ENCODE results near the gene ZNF688.

Gene ZNF688

GRCh38 chr16:30557957-30558788, 13.3 kb downstream of the ZNF688 start, which contains the start of gene ZNF764:
Gene ZNF764 (minus strand): TSS chr16:30558374. CDS start chr16:30558182, 192 bp downstream.
- no peaks in the 10 kb centered on the region for H3K27me3 ChIP-seq (ENCODE audit: insufficient read depth, poor library complexity, severe bottlenecking)
- H3K4me1 ChIP-seq (ENCODE audit: insufficient read depth, poor library complexity, severe bottlenecking) = no peaks in the 10 kb centered on the region
- ATAC-seq (ENCODE audit: low read depth) = peak; percentile 98
- H3K27ac ChIP-seq (ENCODE audit: poor library complexity, severe bottlenecking) = peak within 1 kb of the TSS; percentile 42
- no peak for TF ChIP-seq CTCF (IDR thresholded peaks at IDR 0.05; ENCODE audit: poor library complexity, severe bottlenecking)
- H3K4me3 ChIP-seq (ENCODE audit: severe bottlenecking) = peak within 1 kb of the TSS; percentile 68
- H3K9me3 ChIP-seq (ENCODE audit: severe bottlenecking) = no peaks in the 10 kb centered on the region
- peaks cover 26% of the 10 kb centered on the region for H3K36me3 ChIP-seq (ENCODE audit: low read depth)
- peak; percentile 98 for DNase-seq (ENCODE audit: low spot score)

DNA sequence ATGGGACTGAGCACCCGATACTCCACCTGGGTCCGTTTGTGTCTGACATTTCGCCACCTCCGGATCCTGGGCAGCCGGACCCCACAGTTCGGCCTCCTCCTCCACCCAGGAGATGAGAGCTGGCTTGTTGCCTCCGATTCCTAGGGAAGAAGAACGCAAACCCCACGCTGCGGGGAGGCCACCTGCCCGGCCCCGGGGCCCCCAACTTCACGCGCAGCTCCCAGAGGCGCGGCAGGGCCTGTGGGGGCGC, 13.9 kb downstream of the ZNF688 start:
- DNase-seq (ENCODE audit: low spot score) = no peak
- no peaks in the 10 kb centered on the region for H3K9me3 ChIP-seq (ENCODE audit: severe bottlenecking)
- peaks cover 26% of the 10 kb centered on the region for H3K36me3 ChIP-seq (ENCODE audit: low read depth)
- no peak for TF ChIP-seq CTCF (IDR thresholded peaks at IDR 0.05; ENCODE audit: poor library complexity, severe bottlenecking)
- peak overlapping the region; percentile 68 for H3K4me3 ChIP-seq (ENCODE audit: severe bottlenecking)
- ATAC-seq (ENCODE audit: low read depth) = no peak; the same call in 1 of the 3 replicates
- H3K27me3 ChIP-seq (ENCODE audit: insufficient read depth, poor library complexity, severe bottlenecking) = no peaks in the 10 kb centered on the region
- H3K27ac ChIP-seq (ENCODE audit: poor library complexity, severe bottlenecking) = peak overlapping the region; percentile 42
- H3K4me1 ChIP-seq (ENCODE audit: insufficient read depth, poor library complexity, severe bottlenecking) = no peaks in the 10 kb centered on the region

DNA sequence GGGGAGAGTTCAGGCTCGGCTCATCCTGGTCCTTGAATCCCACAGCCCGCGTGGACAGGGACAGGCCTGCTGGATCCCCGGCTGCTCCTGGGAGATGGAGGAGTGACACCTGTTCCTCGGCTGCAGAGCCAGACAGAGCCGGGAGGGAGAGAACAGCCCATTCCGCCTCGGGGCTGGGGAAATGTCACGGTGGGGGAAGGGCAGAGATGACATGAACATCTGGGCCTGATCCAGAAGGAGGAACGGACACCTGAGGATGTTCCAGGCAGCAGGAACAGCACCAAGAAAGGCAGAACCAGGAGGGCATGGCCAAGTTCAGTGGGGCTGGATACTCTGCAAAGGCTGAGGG, 15.4 kb downstream of the ZNF688 start:
- H3K27ac ChIP-seq (ENCODE audit: poor library complexity, severe bottlenecking) = no peak overlapping the region
- no peak overlapping the region for H3K4me3 ChIP-seq (ENCODE audit: severe bottlenecking)
- H3K4me1 ChIP-seq (ENCODE audit: insufficient read depth, poor library complexity, severe bottlenecking) = no peaks in the 10 kb centered on the region
- DNase-seq (ENCODE audit: low spot score) = no peak
- H3K9me3 ChIP-seq (ENCODE audit: severe bottlenecking) = no peaks in the 10 kb centered on the region
- peaks cover 26% of the 10 kb centered on the region for H3K36me3 ChIP-seq (ENCODE audit: low read depth)
- no peak for TF ChIP-seq CTCF (IDR thresholded peaks at IDR 0.05; ENCODE audit: poor library complexity, severe bottlenecking)
- no peak for ATAC-seq (ENCODE audit: low read depth)
- no peaks in the 10 kb centered on the region for H3K27me3 ChIP-seq (ENCODE audit: insufficient read depth, poor library complexity, severe bottlenecking)

- Histone ChIP-seq H3K27me3 (ENCODE audit: insufficient read depth, poor library complexity, severe bottlenecking) (no peaks in the 10 kb centered on the region), H3K4me3 (ENCODE audit: severe bottlenecking) (no peak overlapping the region), H3K4me1 (ENCODE audit: insufficient read depth, poor library complexity, severe bottlenecking) (no peaks in the 10 kb centered on the region), H3K27ac (ENCODE audit: poor library complexity, severe bottlenecking) (no peak overlapping the region), H3K9me3 (ENCODE audit: severe bottlenecking) (no peaks in the 10 kb centered on the region), H3K36me3 (ENCODE audit: low read depth) (peaks cover 26% of the 10 kb centered on the region)
- no peak for DNase-seq (ENCODE audit: low spot score)
- TF ChIP-seq CTCF (IDR thresholded peaks at IDR 0.05; ENCODE audit: poor library complexity, severe bottlenecking) = no peak
- ATAC-seq (ENCODE audit: low read depth) = no peak
These were observed 16.0 kb downstream of the ZNF688 start for GRCh38 chr16:30555315-30556124.

Data from RWPE2 (cell line).